Tibial nerve (tissue), 4 donors: ENCODE measurements around the gene POMP. TPM values are rescaled to one million over a fixed set of nuclear protein-coding genes. Genes with fewer than 3 reads are reported as not detected.
"Not testable (repeated sequence)": the region's sequence is repeated elsewhere in the genome, so short reads cannot be mapped to it uniquely, and the experiment has no call there.

Experiments used
- DNase-seq, 2 donors: peaks; one replicate each; pipeline ENCODE4 v3.0.0-alpha.2; 2019; ENCODE audit warnings: low spot score in 2 of 2
- H3K27ac ChIP-seq, 4 donors: fragments of 200-600 bp; sonication (generic) in 3 of 4; one replicate each; pipeline ENCODE4 v1.5.1; 2017 to 2019; ENCODE audit warnings: mild to moderate bottlenecking in 1 of 4
- H3K27me3 ChIP-seq, 2 donors: fragments of 200-600 bp; sonication (generic) in 1 of 2; one replicate each; pipeline versions ENCODE4 v1.5.1 to v1.6.0; 2017 to 2019
- H3K36me3 ChIP-seq, 3 donors: fragments of 200-600 bp; sonication (generic); one replicate each; pipeline ENCODE4 v1.5.1; 2018 to 2019
- H3K4me1 ChIP-seq, 4 donors: fragments of 200-600 bp; sonication (generic) in 3 of 4; one replicate each; pipeline ENCODE4 v1.5.1; 2017 to 2019
- H3K4me3 ChIP-seq, 4 donors: fragments of 200-600 bp; sonication (generic) in 3 of 4; one replicate each; pipeline ENCODE4 v1.5.1; 2017 to 2019; ENCODE audit warnings: mild to moderate bottlenecking in 1 of 4, moderate library complexity in 1 of 4
- H3K9me3 ChIP-seq, 4 donors: fragments of 200-600 bp; sonication (generic) in 3 of 4; one replicate each; pipeline ENCODE4 v1.5.1; 2017 to 2019
- EP300 ChIP-seq, 2 donors: sonication (generic); formaldehyde crosslinking; IDR thresholded peaks; one replicate each; pipeline ENCODE4 v1.6.1; 2017; ENCODE audit warnings: antibody characterized with exemption in 2 of 2, mild to moderate bottlenecking in 1 of 2
- POLR2A ChIP-seq, 2 donors: fragments of 450-650 bp; IDR thresholded peaks; one replicate each; pipeline ENCODE4 v1.6.1; 2017; ENCODE audit warnings: antibody characterized with exemption in 2 of 2, mild to moderate bottlenecking in 2 of 2, moderate library complexity in 2 of 2
- WGBS, 2 donors: methylation state at CpG; one replicate each; pipeline ENCODE4 v1.1.5; 2018; 5-methylcytosine and 5-hydroxymethylcytosine counted together
- total RNA-seq, 4 donors: library from RNA; depleted of rRNA; stranded (reverse); fragments of >200 nt; gene quantifications; one replicate each; pipeline ENCODE4 v1.1.0, GENCODE V29; 2016
- TF ChIP-seq, protein P1 (sequence below), 5 experiments: fragments of 200-600 bp in 3 of 5; fragments of 450-650 bp in 2 of 5; sonication (generic) in 3 of 5; IDR thresholded peaks; one replicate each; pipeline ENCODE4 v1.5.1; 2016 to 2019; ENCODE audit warnings: antibody characterized with exemption in 5 of 5, mild to moderate bottlenecking in 3 of 5, moderate library complexity in 2 of 5

POMP gene
- total RNA-seq, 4 donors from 2014 or later = 37.5 to 60.3 (median 52.0) TPM

GRCh38 chr13:28684257-28684656 lies 25.3 kb downstream of the POMP start:
- 48 to 58% methylated on average over 6 to 7 of the region's 7 CpGs for WGBS, 2 donors
- TF ChIP-seq POLR2A (IDR thresholded peaks at IDR 0.05) = no peak
- no peak for TF ChIP-seq EP300 (IDR thresholded peaks at IDR 0.05)
- TF ChIP-seq, protein P1, sequence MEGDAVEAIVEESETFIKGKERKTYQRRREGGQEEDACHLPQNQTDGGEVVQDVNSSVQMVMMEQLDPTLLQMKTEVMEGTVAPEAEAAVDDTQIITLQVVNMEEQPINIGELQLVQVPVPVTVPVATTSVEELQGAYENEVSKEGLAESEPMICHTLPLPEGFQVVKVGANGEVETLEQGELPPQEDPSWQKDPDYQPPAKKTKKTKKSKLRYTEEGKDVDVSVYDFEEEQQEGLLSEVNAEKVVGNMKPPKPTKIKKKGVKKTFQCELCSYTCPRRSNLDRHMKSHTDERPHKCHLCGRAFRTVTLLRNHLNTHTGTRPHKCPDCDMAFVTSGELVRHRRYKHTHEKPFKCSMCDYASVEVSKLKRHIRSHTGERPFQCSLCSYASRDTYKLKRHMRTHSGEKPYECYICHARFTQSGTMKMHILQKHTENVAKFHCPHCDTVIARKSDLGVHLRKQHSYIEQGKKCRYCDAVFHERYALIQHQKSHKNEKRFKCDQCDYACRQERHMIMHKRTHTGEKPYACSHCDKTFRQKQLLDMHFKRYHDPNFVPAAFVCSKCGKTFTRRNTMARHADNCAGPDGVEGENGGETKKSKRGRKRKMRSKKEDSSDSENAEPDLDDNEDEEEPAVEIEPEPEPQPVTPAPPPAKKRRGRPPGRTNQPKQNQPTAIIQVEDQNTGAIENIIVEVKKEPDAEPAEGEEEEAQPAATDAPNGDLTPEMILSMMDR (IDR thresholded peaks at IDR 0.05) = no peak
- Histone ChIP-seq H3K4me1 (no peaks in the 10 kb centered on the region), H3K36me3 (peaks cover 0 to 16% (median 0%) of the 10 kb centered on the region in 3 donors), H3K27me3 (no peaks in the 10 kb centered on the region), H3K27ac (no peak overlapping the region), H3K4me3 (no peak overlapping the region), H3K9me3 (peaks cover 0 to 11% (median 2%) of the 10 kb centered on the region in 4 donors)
- DNase-seq = no peak

- H3K36me3 ChIP-seq = peaks cover 0 to 8% (median 0%) of the 10 kb centered on the region in 3 donors
- 82 to 89% methylated on average over 11 to 12 of the region's 12 CpGs for WGBS, 2 donors
- no peak overlapping the region for H3K27ac ChIP-seq
- no peak overlapping the region for H3K4me3 ChIP-seq
- no peak for DNase-seq
- no peak for TF ChIP-seq EP300 (IDR thresholded peaks at IDR 0.05)
- TF ChIP-seq, protein P1 (IDR thresholded peaks at IDR 0.05) = no peak
- peaks cover 0 to 14% (median 2%) of the 10 kb centered on the region in 4 donors for H3K9me3 ChIP-seq
- H3K4me1 ChIP-seq = no peaks in the 10 kb centered on the region
- no peaks in the 10 kb centered on the region for H3K27me3 ChIP-seq
These were observed 26.2 kb downstream of the POMP start for GRCh38 chr13:28685114-28685513.

DNA sequence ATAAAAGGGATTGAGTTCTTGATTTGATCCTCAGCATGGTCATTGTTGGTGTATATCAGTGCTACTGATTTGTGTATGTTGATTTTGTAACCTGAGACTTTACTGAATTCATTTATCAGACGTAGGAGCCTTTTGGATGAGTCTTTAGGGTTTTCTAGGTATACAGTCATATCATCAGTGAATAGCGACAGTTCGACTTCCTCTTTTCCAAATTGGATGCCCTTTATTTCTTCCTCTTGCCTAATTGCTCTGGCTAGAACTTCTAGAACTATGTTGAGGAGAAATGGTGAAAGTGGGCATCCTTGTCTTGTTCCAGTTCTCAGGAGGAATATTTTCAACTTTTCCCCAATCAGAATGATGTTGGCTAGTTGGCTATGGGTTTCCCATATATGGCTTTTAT lies 27.0 kb downstream of the POMP start:
- no peak for TF ChIP-seq POLR2A (IDR thresholded peaks at IDR 0.05)
- TF ChIP-seq, protein P1 (IDR thresholded peaks at IDR 0.05) = no peak
- H3K4me1 ChIP-seq = no peaks in the 10 kb centered on the region
- H3K9me3 ChIP-seq = peaks cover 0 to 14% (median 2%) of the 10 kb centered on the region in 4 donors
- DNase-seq = no peak
- peaks cover 0 to under 1% (median 0%) of the 10 kb centered on the region in 3 donors for H3K36me3 ChIP-seq
- no peak overlapping the region for H3K27ac ChIP-seq
- 70 to 78% methylated on average over 3 of the region's 3 CpGs for WGBS, 2 donors
- no peak overlapping the region for H3K4me3 ChIP-seq
- no peaks in the 10 kb centered on the region for H3K27me3 ChIP-seq

DNA sequence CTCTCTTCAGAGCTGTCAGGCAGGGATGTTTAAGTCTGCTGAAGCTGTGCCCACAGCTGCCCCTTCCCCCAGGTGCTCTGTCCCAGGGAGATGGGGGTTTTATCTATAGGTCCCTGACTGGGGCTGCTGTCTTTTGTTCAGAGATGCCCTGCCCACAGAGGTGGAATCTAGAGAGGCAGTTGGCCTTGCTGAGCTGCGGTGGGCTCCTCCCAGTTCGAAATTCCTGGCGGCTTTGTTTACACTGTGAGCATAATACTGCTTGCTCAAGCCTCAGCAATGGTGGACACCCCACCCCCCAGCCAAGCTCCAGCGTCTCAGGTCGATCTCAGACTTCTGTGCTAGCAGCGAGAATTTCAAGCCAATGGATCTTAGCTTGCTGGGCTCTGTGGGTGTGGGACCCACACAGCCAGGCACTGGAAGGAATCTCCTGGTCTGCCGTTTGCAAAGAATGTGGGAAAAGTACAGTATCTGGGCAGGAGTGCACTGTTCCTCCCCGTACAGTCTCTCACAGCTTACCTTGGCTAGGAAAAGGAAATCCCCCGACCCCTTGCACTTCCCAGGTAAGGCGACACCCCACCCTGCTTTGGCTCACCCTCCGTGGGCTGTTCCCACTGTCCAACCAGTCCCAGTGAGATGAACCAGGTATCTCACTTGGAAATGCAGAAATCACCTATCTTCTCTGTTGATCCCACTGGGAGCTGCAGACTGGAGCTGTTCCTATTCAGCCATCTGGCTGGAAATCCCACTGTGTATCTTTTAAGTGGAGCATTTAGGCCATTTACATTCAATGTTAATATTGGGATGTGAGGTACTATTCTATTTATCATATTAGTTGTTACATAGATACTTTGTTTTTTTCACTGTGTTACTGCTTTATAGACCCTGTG lies 34.9 kb downstream of the POMP start:
- Histone ChIP-seq H3K36me3 (peaks cover 0 to 18% (median 0%) of the 10 kb centered on the region in 3 donors), H3K9me3 (peaks cover 0 to 12% (median 1%) of the 10 kb centered on the region in 4 donors)
- 77 to 78% methylated on average over 11 of the region's 11 CpGs for WGBS, 2 donors
- not testable (repeated sequence) for H3K27me3 ChIP-seq, H3K4me3 ChIP-seq, H3K4me1 ChIP-seq, H3K27ac ChIP-seq, DNase-seq

DNA sequence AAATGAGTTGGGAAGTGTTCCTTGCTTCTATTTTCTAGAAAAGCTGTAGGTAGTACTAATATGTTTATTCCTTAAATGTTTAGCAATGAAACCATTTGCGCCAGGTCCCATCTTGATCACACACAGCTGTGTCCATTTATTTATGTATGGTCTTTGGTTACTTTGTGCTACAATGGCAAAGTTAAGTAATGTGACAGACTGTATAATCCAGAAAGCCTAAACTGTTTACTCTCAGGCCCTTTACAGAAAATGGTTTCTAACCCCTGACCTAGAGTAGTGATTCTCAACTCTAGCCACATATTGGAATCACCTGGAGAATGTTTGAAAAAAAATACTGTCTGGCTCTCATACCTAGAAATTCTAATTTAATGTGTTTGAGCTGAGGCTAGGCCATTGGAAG lies 38.5 kb downstream of the POMP start:
- no peak overlapping the region for H3K4me3 ChIP-seq
- no peaks in the 10 kb centered on the region for H3K27me3 ChIP-seq
- 97 to 100% methylated on average over 1 of the region's 1 CpG for WGBS, 2 donors
- H3K27ac ChIP-seq = no peak overlapping the region
- H3K36me3 ChIP-seq = peaks cover 0 to 51% (median 0%) of the 10 kb centered on the region in 3 donors
- DNase-seq = no peak
- no peaks in the 10 kb centered on the region for H3K4me1 ChIP-seq
- no peaks in the 10 kb centered on the region for H3K9me3 ChIP-seq
- TF ChIP-seq POLR2A (IDR thresholded peaks at IDR 0.05) = no peak
- no peak for TF ChIP-seq EP300 (IDR thresholded peaks at IDR 0.05)
- TF ChIP-seq, protein P1 (IDR thresholded peaks at IDR 0.05) = no peak
